Fibroblast of pulmonary artery (primary cell): ENCODE results near the gene TPD52L2.
A peak's percentile ranks its signal among the peaks of the same experiment; 100 is the strongest.
"Not testable (repeated sequence)": the region's sequence is repeated elsewhere in the genome, so short reads cannot be mapped to it uniquely, and the experiment has no call there.

Experiments
- DNase-seq: peaks from one replicate; pipeline ENCODE4 v3.0.0-alpha.2; 2010; ENCODE audit warnings: low read depth
- H3K4me3 ChIP-seq: replicated peaks from 2 replicates; pipeline ENCODE4 v1.5.1; 2011; ENCODE audit warnings: low read depth, mild to moderate bottlenecking, control low read depth, low read length, moderate library complexity
- CTCF ChIP-seq: IDR thresholded peaks from 2 replicates; pipeline ENCODE4 v1.5.1; 2011; ENCODE audit warnings: mild to moderate bottlenecking, control low read depth, low read length, inconsistent platforms; ENCODE audit errors: missing control alignments

TPD52L2 gene

GRCh38 chr20:63873477-63873971 lies 8.5 kb downstream of the TPD52L2 start:
- no peak for TF ChIP-seq CTCF
- no peak overlapping the region for H3K4me3 ChIP-seq
- DNase-seq: peak; percentile 94

- H3K4me3 ChIP-seq, DNase-seq: not testable (repeated sequence)
Measured at GRCh38 chr20:63874241-63874640, 9.2 kb downstream of the TPD52L2 start.

- DNase-seq: no peak
- TF ChIP-seq CTCF: no peak
- no peak overlapping the region for H3K4me3 ChIP-seq
Measured at GRCh38 chr20:63876489-63877036, 11.5 kb downstream of the TPD52L2 start.

GRCh38 chr20:63877755-63878470 lies 12.8 kb downstream of the TPD52L2 start:
- H3K4me3 ChIP-seq: no peak overlapping the region
- no peak for TF ChIP-seq CTCF
- DNase-seq: no peak

GRCh38 chr20:63878899-63879663 lies 14.0 kb downstream of the TPD52L2 start:
- TF ChIP-seq CTCF: no peak
- H3K4me3 ChIP-seq: no peak overlapping the region
- no peak for DNase-seq

GRCh38 chr20:63880901-63881300 lies 15.8 kb downstream of the TPD52L2 start:
- H3K4me3 ChIP-seq, DNase-seq: not testable (repeated sequence)

GRCh38 chr20:63881451-63882226 lies 16.6 kb downstream of the TPD52L2 start:
- no peak overlapping the region for H3K4me3 ChIP-seq
- no peak for TF ChIP-seq CTCF
- no peak for DNase-seq
